ENCODE results near the gene PADI3.

DNA sequence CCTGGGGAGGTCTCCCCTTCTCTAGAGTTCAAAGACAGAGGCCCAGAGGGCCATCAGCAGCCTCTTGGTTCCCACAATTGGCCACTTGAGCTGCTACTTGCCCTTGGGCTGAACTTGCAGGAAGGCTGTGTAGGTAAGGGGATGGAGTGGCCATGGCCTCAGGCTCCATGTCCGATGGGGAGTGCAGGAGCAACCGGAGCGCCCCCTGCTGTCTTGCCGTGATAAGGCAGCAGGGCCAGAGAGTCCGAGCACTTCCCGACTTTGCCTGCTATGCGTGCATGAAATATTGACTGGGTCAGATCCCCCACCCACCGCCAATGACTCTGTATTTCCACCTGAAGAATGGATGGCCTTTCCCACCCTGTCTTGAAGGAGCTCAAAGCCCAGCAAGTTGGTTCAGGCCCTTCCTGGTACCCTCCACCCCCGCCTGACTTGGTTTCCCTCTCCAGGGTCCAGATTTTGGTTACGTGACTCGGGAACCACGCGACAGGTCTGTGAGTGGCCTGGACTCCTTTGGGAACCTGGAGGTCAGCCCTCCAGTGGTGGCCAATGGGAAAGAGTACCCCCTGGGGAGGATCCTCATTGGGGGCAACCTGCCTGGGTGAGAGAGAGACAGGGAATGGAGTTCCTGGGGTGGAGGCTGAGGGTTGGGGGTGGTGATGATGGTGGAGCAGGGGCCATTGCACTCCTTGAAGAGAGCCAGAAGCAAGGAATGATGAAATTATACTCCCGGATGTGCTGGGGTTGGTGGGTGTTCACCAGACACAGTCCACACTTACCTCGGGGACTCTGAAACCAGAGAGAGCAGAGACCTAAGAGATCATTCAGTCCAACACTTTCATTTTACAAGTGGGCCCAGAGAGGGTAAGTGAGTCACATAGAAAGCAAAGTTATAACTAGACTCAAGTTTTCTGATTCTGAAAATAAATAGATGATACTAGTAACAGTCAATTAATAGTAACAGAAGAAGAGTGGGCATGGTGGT, 25.6 kb downstream of the PADI3 start:
- TF ChIP-seq, protein P1, sequence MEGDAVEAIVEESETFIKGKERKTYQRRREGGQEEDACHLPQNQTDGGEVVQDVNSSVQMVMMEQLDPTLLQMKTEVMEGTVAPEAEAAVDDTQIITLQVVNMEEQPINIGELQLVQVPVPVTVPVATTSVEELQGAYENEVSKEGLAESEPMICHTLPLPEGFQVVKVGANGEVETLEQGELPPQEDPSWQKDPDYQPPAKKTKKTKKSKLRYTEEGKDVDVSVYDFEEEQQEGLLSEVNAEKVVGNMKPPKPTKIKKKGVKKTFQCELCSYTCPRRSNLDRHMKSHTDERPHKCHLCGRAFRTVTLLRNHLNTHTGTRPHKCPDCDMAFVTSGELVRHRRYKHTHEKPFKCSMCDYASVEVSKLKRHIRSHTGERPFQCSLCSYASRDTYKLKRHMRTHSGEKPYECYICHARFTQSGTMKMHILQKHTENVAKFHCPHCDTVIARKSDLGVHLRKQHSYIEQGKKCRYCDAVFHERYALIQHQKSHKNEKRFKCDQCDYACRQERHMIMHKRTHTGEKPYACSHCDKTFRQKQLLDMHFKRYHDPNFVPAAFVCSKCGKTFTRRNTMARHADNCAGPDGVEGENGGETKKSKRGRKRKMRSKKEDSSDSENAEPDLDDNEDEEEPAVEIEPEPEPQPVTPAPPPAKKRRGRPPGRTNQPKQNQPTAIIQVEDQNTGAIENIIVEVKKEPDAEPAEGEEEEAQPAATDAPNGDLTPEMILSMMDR (IDR thresholded peaks at IDR 0.05; ENCODE audit: insufficient read depth, low read length) = peak; percentile 76
- TF ChIP-seq POLR2AphosphoS5 (IDR thresholded peaks at IDR 0.05; ENCODE audit: low read depth) (no peak), SPI1 (IDR thresholded peaks at IDR 0.05; ENCODE audit: borderline replicate concordance, low read depth) (no peak), GABPA (IDR thresholded peaks at IDR 0.05; ENCODE audit: low read depth) (no peak)
- TF ChIP-seq, protein P2, sequence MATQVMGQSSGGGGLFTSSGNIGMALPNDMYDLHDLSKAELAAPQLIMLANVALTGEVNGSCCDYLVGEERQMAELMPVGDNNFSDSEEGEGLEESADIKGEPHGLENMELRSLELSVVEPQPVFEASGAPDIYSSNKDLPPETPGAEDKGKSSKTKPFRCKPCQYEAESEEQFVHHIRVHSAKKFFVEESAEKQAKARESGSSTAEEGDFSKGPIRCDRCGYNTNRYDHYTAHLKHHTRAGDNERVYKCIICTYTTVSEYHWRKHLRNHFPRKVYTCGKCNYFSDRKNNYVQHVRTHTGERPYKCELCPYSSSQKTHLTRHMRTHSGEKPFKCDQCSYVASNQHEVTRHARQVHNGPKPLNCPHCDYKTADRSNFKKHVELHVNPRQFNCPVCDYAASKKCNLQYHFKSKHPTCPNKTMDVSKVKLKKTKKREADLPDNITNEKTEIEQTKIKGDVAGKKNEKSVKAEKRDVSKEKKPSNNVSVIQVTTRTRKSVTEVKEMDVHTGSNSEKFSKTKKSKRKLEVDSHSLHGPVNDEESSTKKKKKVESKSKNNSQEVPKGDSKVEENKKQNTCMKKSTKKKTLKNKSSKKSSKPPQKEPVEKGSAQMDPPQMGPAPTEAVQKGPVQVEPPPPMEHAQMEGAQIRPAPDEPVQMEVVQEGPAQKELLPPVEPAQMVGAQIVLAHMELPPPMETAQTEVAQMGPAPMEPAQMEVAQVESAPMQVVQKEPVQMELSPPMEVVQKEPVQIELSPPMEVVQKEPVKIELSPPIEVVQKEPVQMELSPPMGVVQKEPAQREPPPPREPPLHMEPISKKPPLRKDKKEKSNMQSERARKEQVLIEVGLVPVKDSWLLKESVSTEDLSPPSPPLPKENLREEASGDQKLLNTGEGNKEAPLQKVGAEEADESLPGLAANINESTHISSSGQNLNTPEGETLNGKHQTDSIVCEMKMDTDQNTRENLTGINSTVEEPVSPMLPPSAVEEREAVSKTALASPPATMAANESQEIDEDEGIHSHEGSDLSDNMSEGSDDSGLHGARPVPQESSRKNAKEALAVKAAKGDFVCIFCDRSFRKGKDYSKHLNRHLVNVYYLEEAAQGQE (IDR thresholded peaks at IDR 0.05; ENCODE audit: insufficient replicate concordance, low read depth) = no peak
